Measurements from ENCODE around the gene XCL1. TPM values are rescaled to one million over a fixed set of nuclear protein-coding genes. Genes with fewer than 3 reads are reported as not detected.
A peak's percentile ranks its signal among the peaks of the same experiment; 100 is the strongest.
"Not testable (repeated sequence)": the region's sequence is repeated elsewhere in the genome, so short reads cannot be mapped to it uniquely, and the experiment has no call there.

XCL1 gene
- total RNA-seq, 1 donor from 2014 or later: 0.38 TPM

DNA sequence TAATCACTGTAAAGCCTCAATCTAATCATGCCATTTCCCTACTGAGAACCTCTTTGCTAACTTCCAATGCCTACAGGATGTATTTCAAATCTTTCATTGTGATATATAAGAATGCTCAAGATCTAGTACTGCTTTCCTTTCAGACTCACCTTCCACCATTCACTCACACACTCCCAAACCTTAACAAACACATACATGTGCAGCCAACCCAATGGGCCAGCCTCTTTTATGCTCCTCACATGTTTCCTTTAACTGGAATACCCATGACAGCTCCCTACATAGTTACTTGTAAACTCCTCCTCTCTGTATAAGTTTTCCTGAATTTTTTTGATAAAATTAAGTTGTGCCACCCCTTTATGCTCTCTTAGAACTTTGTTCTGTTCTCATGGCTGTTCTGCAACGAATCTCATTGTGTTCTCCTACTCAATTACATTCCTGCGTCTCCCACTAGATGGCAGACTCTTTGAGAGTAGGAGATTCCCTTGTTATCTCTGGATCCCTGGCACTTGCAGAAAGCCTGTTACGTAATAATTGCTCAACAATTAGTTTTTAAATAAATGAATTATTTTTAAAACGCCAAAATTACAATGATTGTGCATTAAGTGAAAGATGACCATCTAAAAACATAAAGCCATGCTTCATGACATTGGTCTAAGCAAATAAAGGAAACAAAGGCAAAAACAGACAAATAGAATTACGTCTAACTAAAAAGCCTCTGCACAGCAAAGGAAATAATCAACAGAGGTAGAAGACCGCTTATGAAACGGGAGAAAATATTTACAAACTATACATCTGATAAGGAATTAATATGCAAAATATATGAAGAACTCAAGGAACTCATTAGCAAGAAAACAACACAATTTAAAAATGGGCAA, 30.5 kb upstream of the XCL1 start:
- peaks cover 35% of the 10 kb centered on the region for H3K27me3 Mint-ChIP-seq (ENCODE audit: unreplicated experiment)
- not testable (repeated sequence) for H3K4me3 Mint-ChIP-seq (ENCODE audit: unreplicated experiment); H3K9me3 Mint-ChIP-seq (ENCODE audit: unreplicated experiment); H3K36me3 Mint-ChIP-seq (ENCODE audit: unreplicated experiment); H3K27ac Mint-ChIP-seq (ENCODE audit: unreplicated experiment); H3K4me1 Mint-ChIP-seq (ENCODE audit: unreplicated experiment); DNase-seq (ENCODE audit: extremely low spot score, unreplicated experiment)
- TF ChIP-seq, protein P1, sequence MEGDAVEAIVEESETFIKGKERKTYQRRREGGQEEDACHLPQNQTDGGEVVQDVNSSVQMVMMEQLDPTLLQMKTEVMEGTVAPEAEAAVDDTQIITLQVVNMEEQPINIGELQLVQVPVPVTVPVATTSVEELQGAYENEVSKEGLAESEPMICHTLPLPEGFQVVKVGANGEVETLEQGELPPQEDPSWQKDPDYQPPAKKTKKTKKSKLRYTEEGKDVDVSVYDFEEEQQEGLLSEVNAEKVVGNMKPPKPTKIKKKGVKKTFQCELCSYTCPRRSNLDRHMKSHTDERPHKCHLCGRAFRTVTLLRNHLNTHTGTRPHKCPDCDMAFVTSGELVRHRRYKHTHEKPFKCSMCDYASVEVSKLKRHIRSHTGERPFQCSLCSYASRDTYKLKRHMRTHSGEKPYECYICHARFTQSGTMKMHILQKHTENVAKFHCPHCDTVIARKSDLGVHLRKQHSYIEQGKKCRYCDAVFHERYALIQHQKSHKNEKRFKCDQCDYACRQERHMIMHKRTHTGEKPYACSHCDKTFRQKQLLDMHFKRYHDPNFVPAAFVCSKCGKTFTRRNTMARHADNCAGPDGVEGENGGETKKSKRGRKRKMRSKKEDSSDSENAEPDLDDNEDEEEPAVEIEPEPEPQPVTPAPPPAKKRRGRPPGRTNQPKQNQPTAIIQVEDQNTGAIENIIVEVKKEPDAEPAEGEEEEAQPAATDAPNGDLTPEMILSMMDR (IDR thresholded peaks at IDR 0.05): peak; percentile 62

DNA sequence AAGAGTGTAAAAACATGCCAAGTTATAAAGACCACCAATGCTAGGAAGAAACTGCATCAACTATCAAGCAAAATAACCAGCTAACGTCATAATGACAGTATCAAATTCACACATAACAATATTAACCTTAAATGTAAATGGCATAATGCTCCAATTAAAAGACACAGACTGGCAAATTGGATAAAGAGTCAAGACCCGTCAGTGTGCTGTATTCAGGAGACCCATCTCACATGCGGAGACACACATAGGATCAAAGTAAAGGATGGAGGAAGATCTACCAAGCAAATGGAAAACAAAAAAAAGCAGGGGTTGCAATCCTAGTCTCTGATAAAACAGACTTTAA, 29.9 kb upstream of the XCL1 start:
- not testable (repeated sequence) for H3K27ac Mint-ChIP-seq (ENCODE audit: unreplicated experiment); H3K4me3 Mint-ChIP-seq (ENCODE audit: unreplicated experiment); H3K9me3 Mint-ChIP-seq (ENCODE audit: unreplicated experiment)

DNA sequence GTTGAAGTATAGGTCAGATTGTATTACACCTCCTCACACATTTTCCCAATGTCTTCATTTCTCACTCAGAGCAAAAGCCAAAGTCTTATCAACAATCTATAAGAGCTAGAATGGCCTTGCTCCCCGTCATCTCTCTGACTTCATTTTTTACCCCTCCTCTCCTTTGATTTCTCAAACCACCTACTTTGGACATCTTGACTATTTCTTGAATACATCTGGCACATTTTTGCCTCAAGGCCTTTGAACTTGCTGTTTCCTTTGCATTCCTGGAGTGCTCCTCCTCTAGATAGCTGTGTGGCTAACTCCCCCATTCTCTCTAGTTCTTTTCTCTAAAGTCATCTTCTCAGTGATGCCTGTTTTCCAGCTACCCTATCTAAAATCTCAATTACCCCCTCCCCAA, 25.4 kb upstream of the XCL1 start:
- DNase-seq (ENCODE audit: extremely low spot score, unreplicated experiment): no peak
- peaks cover 5% of the 10 kb centered on the region for H3K9me3 Mint-ChIP-seq (ENCODE audit: unreplicated experiment)
- H3K27me3 Mint-ChIP-seq (ENCODE audit: unreplicated experiment): peaks cover 31% of the 10 kb centered on the region
- TF ChIP-seq, protein P1 (IDR thresholded peaks at IDR 0.05): no peak
- no peak overlapping the region for H3K4me3 Mint-ChIP-seq (ENCODE audit: unreplicated experiment)
- H3K4me1 Mint-ChIP-seq (ENCODE audit: unreplicated experiment): peaks cover 31% of the 10 kb centered on the region
- H3K27ac Mint-ChIP-seq (ENCODE audit: unreplicated experiment): no peak overlapping the region
- H3K36me3 Mint-ChIP-seq (ENCODE audit: unreplicated experiment): no peaks in the 10 kb centered on the region

More for the DNA sequence above, 29.9 kb upstream of the XCL1 start:
- H3K36me3 Mint-ChIP-seq (ENCODE audit: unreplicated experiment); DNase-seq (ENCODE audit: extremely low spot score, unreplicated experiment); H3K4me1 Mint-ChIP-seq (ENCODE audit: unreplicated experiment): not testable (repeated sequence)
- peaks cover 35% of the 10 kb centered on the region for H3K27me3 Mint-ChIP-seq (ENCODE audit: unreplicated experiment)

DNA sequence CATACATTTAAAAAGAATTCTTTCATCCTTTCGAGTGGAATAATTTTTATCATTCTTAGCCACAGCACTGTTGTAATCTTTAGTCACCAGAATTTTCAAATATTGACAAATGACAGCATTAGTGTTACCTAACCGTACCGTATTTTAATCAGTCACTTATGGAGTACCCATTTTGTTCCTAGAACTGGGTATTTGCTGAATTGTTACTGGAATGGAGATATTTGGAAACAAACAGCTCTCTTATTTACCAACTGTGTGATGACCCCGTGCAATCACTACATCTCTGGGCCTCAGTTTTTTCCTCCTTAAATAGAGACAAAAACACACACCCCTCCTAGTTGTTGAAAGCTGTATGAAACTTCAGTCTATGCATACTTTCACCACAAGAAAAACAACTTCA, 24.7 kb upstream of the XCL1 start:
- no peak for DNase-seq (ENCODE audit: extremely low spot score, unreplicated experiment)
- Mint-ChIP-seq H3K9me3 (ENCODE audit: unreplicated experiment) (peaks cover 5% of the 10 kb centered on the region), H3K27me3 (ENCODE audit: unreplicated experiment) (peaks cover 25% of the 10 kb centered on the region), H3K27ac (ENCODE audit: unreplicated experiment) (no peak overlapping the region), H3K4me1 (ENCODE audit: unreplicated experiment) (peaks cover 34% of the 10 kb centered on the region), H3K36me3 (ENCODE audit: unreplicated experiment) (no peaks in the 10 kb centered on the region), H3K4me3 (ENCODE audit: unreplicated experiment) (no peak overlapping the region)
- TF ChIP-seq, protein P1 (IDR thresholded peaks at IDR 0.05): no peak

DNA sequence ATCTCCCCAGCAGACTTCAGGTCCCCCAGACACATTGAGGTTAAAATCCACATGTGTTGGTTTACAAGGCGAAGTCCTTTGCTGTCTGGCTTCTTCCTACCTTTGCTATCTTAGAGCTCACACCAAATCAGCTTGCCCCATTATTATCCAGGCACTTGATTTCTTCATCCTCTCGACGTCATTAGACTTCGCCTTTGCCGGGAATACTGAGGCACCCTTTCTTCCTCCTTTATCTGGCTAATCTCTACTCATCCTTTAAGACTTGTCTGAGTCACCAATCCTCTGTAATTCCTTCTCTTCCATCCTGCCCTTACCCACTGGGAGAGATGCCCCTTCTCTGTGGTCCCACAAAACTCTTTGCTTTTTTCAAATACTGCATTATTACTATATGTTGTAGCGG, 23.4 kb upstream of the XCL1 start:
- Mint-ChIP-seq H3K9me3 (ENCODE audit: unreplicated experiment) (no peaks in the 10 kb centered on the region), H3K27me3 (ENCODE audit: unreplicated experiment) (peaks cover 12% of the 10 kb centered on the region), H3K27ac (ENCODE audit: unreplicated experiment) (no peak overlapping the region), H3K4me3 (ENCODE audit: unreplicated experiment) (no peak overlapping the region), H3K36me3 (ENCODE audit: unreplicated experiment) (no peaks in the 10 kb centered on the region), H3K4me1 (ENCODE audit: unreplicated experiment) (peaks cover 47% of the 10 kb centered on the region)
- TF ChIP-seq, protein P1 (IDR thresholded peaks at IDR 0.05): no peak
- DNase-seq (ENCODE audit: extremely low spot score, unreplicated experiment): no peak

Measured in osteocyte (in vitro differentiated cells).